GM18505 (cell line): ENCODE results near the gene MYRF.

Experiments used
- ATAC-seq: cut with Tn5 transposase; IDR thresholded peaks from one replicate; pipeline ENCODE4 v1.9.1; 2021; ENCODE audit not compliant: unreplicated experiment
- POLR2A ChIP-seq: IDR thresholded peaks from 4 replicates; pipeline ENCODE4 v1.6.1; 2011; ENCODE audit warnings: borderline replicate concordance; ENCODE audit not compliant: insufficient read depth, insufficient read length; ENCODE audit errors: extremely low read depth

Gene MYRF

DNA sequence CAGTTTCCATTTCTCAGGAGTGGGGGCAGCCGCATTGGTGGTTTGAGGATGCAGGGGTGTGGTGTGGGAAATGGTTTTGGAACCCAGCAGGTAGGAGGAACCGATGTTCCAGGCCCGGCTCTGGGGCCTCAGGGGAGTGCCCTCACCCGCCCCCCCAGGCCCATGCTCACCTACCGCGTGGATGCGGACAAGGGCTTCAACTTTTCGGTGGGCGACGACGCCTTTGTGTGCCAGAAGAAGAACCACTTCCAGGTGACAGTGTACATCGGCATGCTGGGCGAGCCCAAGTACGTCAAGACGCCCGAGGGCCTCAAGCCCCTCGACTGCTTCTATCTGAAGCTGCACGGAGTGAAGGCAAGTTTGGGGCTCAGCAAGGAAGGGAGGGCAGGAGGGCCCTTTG lies 21.4 kb downstream of the MYRF start:
- no peak for TF ChIP-seq POLR2A
- no peak for ATAC-seq

DNA sequence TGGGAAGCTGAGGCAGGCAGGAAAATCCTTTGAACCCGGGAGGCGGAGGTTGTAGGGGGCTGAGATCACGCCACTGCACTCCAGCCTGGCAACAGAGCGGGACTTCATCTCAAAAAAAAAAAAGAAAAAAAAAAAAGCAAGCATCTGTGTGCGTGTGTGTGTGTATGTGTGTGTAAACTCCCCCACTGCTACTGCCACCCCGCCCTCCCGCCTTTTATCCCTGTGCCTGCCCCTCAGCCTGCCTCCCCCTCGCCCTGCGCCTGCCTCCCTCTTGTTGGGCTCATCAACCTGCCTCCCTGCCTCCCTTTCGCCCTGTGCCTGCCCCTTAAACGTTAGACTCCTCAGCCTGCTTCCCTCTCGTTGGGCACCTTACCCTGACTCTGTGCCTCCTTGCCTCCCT lies 22.0 kb downstream of the MYRF start:
- no peak for ATAC-seq
- no peak for TF ChIP-seq POLR2A

DNA sequence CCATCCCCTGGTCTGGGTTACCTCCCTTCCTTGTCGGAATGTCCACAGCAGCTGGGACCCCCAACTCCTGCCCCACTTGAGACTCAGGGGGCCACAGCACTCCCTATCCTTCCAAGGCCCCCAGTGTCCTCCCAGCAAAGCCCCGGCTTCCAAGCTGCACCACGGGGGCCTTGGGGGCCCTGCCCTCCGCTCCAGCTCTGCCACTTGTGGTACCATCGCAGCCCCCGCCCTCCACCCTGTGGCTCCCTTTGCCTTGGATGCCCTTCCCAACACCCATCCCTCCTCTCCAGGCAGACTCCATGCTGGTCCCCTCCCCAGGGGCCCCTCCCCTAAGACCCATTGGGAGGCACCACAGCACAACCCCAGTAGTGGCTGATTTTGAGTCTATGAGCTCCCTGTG lies 22.7 kb downstream of the MYRF start:
- no peak for ATAC-seq
- TF ChIP-seq POLR2A: no peak

DNA sequence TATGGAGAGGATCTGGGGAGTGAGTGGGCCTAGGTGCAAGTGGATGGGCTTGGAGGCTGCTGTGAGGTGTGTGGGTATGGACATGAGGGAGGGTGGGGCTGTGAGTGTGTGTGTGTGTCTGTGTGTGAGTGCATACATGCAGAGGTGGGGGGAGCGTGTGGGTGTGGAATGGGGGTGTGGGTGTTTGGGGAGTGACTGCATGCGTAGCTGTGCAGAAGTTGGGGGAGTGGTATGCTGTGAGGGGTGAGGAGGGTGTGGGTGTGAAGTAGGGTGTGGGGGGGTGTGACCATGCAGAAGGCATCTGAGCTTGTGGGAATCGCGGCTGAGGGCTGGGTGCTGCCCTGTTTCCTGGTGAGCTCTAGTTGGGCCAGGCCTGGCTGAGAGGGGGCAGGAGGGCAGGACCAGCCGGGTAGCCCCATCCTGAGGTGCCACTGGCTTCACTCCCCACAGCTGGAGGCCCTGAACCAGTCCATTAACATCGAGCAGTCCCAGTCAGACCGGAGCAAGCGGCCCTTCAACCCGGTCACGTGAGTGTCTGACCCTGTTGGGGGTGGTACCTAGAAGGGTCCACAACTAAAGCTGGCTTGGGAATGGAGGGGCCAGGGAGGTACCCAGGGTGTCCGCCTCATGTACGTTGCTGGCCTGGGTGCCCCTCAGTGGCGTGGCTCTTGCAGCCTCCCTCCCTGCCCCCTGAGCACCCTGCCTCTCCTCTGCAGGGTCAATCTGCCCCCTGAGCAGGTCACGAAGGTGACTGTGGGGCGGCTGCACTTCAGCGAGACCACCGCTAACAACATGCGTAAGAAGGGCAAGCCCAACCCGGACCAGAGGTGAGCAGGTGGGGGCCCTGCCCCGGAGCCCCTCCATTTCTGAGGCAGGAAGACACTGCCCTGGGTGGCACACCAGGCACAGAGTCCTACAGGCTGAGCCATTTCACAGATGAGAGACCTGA lies 23.4 kb downstream of the MYRF start:
- no peak for ATAC-seq
- no peak for TF ChIP-seq POLR2A

DNA sequence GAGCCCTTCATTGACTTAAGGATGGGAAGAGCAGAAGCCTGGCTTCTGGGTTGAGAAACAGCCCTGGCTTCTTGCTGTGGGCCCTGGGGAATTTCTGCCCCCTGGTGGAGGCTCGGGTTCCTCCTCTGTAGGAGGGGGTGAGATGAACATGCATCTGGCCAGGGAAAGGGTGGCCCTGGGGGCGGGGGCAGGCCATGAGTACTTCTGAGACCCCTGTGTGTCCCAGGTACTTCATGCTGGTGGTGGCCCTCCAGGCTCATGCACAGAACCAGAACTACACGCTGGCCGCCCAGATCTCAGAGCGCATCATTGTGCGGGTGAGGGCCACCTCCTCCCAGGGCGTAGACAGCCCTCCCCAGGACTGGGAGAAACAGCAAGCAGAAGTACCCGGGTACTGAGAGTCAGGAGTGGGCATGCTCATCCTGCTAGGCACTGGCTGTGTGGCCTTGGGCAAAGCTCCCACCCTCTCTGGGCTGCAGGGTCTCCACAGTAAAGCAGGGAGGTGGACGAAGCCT lies 24.2 kb downstream of the MYRF start:
- no peak for ATAC-seq
- no peak for TF ChIP-seq POLR2A

DNA sequence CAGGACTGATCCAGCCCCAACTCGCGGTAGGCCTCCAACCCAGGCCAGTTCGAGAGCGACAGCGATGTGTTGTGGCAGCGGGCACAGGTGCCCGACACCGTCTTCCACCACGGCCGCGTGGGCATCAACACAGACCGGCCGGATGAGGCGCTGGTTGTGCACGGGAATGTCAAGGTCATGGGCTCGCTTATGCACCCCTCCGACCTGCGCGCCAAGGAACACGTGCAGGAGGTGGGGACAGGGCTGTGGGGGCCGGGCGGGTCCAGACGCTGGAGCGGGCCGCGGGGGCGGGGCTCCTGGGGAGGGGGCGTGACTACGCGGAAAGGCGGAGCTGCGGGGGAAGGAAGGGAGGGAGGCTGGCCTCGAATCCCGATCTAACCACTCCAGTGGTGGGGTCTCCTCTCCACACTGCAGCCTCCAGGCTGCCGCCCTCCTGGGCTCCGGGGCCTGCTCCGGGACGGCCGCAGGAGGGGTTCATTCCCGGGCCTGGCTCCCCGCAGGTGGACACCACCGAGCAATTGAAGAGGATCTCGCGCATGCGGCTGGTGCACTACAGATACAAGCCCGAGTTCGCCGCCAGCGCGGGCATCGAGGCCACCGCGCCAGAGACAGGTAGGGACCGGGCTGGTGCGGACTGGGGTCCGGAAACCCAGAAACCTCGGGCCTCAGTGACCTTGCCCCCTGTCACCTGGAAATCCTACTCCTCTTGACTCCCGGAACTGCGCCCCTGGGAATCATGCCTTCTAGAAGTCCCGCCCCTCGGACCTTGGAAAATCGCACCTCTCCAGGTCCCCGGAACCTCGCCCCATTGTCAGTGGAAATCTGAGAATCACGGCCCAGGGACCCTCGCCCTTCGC lies 25.0 kb downstream of the MYRF start:
- TF ChIP-seq POLR2A: no peak
- no peak for ATAC-seq

DNA sequence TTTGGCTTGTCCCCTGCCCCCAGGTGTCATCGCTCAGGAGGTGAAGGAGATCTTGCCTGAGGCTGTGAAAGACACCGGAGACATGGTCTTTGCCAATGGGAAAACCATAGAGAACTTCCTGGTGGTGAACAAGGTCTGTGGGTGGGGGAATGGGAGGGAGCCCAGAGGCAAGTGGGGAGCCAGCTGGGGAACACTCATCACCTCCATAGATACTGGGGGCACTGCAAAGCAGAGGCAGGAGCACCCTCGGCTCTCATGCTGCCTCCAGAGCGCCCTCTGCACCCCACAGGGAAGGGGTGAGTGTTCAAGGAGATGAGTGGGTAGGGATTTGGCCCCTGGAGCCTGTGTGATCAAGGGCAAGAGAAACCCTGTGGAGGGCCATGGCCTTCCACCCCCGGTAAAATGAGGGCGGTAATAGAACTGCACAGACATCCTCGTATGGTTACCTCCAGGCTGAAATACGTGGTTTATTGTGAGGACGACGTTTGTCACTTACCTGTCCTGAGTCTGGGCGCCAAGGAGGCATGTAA lies 26.0 kb downstream of the MYRF start:
- TF ChIP-seq POLR2A: no peak
- no peak for ATAC-seq

DNA sequence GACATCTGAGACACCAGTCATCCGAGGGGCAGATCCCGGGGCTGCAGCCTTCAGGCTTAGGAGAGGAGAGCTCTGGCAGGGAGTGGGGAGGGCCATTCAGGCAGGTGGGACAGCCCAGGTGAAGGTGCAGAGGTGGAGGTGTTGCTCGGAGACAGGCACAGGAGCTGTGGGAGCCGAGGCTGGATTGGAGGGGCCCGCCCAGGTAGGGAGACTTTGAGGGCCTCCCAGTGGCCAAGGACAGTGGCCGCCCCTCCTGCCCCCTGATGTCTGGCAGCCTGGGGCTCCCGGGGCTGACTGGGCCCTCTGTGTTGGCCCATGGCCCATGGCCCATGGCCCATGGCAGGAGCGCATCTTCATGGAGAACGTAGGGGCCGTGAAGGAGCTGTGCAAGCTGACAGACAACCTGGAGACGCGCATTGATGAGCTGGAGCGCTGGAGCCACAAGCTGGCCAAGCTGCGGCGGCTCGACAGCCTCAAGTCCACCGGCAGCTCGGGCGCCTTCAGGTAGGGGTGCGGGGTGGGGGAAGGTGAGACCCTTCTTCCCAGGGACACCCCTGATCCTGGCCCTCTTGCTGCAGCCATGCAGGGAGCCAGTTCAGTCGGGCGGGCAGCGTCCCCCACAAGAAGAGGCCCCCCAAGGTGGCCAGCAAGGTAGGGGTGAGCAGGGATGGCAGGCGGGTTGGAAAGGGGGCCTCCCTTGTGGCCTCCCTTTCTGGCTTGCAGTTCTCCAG lies 26.6 kb downstream of the MYRF start:
- no peak for TF ChIP-seq POLR2A
- no peak for ATAC-seq

DNA sequence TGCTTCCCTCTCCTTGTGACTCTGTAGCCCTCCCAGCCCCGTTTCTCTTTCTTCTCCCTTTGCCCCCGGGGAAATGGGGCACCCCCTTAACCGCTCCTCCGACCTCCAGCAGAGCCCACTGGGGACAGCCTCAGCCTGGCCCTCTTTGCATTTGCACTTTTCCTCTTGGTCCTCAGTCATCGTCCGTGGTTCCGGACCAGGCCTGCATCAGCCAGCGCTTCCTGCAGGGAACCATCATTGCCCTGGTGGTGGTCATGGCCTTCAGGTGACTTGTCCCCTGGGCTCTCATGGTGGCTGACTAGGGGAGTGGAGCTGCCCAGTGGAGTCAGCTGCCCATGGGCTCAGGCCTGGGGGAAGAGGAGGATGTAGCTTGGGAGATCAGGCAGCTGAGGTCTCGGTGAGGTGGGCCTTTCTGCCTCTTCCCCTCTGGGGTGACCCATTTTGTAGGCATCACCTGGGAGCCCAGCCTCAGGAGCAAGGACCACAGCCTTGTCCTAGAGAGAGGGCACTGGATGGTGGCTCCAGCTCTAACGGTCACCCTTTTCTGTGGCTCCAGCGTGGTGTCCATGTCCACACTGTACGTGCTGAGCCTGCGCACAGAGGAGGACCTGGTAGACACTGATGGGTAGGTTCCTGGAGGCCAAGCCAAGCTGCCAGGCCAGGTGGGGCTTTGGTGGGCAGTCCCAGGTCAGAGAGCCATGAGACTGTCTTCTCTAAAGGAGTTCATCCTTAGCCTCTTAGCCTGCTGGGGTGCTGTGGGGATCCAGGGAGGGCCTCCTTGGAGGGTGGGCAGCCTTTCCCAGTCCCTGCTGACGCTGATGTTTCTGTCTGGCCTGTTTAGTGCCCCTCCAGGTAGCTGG lies 27.5 kb downstream of the MYRF start:
- ATAC-seq: no peak
- TF ChIP-seq POLR2A: no peak

DNA sequence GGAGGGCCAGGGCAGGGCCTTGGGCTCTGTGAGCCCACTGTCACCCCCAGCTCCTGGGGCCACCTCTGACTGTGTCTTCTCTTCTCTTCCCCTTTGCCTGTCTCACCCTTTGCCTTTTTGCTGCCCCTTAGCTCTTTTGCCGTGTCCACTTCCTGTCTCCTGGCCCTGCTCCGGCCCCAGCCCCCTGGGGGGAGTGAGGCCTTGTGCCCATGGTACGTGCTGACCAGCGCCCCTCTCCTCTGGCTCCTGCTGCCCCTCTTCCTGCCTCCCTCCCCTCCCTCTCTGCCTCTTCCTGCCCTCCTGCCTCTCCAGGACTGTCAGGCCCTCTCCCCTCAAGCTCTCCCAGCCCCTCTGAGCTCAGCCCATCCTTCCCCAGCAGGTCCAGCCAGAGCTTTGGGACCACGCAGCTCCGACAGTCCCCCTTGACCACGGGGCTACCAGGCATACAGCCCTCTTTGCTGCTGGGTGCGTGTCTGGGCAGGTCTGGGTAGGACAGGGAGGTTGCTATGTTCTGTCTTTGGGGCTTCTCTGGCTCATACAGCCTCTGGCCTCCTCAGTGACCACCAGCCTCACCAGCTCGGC lies 28.2 kb downstream of the MYRF start:
- ATAC-seq: no peak
- no peak for TF ChIP-seq POLR2A

DNA sequence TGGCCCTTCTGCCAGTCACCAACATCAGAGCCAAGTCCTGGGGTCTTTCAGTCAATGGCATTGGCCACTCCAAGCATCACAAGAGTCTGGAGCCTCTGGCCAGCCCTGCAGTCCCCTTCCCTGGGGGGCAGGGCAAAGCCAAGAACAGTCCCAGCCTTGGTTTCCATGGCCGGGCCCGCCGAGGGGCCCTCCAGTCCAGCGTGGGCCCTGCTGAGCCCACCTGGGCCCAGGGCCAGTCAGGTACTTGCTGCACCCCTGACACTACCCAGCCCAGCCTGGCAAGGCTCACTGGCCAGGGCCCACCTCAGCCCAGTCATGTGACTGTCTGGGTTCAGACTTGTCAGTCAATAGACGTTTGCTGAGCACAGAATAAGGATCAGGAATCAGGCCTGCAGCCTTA lies 29.1 kb downstream of the MYRF start:
- ATAC-seq: no peak
- no peak for TF ChIP-seq POLR2A

DNA sequence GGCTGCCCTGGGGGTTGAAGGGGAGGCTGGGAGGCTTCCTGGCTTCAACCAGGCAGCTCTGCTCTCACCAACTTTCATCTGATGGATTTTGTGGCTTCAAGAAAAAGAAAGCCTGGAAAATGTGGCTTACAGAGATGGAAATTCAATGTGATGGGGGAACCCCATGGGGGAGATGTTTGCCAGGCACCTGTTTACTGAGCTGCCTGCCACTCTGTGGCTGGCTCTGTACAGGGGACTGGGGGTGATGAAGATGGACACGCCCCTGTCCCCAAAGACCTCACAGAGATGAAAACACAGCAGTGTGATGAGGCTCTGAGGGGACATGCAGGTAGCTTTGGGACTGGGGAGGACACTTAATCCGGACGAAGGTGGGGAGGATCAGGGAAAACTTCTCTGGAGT lies 29.9 kb downstream of the MYRF start:
- no peak for ATAC-seq
- TF ChIP-seq POLR2A: no peak
